HG03025 (cell line): ENCODE measurements around the gene BID.

Experiments
- ATAC-seq: cut with Tn5 transposase; IDR thresholded peaks from one replicate; pipeline ENCODE4 v1.9.1; 2021; ENCODE audit warnings: mild to moderate bottlenecking, moderate library complexity; ENCODE audit not compliant: unreplicated experiment, low FRiP score

Gene BID

DNA sequence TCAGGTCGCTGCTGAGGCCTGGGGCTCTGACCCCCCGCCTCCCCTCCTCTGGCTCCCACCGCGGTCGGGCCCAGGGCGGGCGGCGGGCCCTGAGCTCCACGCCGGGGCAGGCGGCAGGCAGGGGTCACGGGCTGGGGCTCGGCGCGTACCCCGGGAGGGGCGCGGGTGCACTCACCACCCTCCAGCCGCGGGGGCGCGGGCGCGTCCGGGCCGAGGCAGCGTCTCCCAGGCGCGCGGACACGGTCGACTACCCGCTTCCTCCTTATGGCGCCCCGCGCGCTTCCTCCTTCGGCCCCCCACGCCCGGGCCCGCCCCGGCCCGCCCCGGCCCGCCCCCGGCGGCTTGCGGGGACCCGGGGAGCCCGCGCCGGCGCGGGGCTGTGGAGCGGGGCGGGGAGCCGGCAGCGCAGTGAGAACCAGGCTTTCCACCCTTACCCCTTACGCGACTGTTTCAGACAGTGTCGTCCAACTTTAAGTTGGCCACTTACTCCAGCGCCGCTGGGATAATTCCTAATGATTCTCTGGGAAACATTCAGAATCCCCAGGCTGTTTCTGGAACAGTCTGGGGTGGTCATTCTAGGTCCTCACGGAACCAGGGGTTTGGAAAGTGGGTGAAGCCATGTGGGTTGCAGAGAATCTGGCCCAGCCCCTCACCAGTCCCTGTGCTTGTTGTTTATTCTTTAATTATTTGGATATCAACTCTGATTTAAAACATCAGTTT lies at the start of gene BID:
BID (minus strand) TSS at position 264 of the 720 bp plus-strand sequence. CDS start 24,353 bp downstream, outside the sequence.
- ATAC-seq = no peak

DNA sequence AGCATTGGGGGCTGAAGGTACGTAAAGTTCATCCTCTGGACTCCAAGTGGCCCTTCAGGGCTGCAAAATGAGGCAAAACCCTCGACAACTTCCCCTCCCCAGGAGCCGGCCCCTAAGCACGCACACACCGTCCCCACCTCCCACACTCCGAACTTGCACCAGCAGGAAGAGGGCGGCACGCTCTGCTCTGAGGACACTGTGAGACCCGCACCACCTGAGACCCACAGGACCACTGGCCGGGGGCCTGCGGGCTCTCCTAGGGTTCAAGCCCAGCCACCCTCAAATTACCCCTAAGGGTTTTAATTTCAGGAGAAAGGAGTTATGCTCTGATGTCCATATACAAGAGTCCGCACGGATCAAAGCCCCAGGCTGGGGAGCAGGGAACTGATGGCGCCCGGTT lies 49.7 kb upstream of the BID start:
- no peak for ATAC-seq

DNA sequence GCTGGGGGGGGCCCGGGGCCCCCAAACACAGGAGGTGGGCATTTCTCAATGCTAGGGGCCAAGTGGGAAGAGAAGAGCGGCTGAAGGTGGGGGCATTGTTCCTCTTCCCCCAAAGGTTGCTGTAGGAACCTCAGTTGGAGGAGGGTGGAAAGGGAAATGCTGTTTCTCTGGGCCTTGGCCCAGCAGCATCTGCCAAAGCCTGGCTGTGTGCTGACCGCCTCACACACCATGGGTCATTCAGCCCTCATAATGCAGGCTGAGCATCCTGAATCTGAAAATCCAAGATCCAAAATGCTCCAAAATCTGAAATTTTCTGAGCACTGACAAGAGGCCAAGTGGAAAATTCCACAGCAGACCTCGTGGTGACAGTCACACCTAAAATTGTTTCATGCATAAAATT lies 49.0 kb upstream of the BID start:
- no peak for ATAC-seq

DNA sequence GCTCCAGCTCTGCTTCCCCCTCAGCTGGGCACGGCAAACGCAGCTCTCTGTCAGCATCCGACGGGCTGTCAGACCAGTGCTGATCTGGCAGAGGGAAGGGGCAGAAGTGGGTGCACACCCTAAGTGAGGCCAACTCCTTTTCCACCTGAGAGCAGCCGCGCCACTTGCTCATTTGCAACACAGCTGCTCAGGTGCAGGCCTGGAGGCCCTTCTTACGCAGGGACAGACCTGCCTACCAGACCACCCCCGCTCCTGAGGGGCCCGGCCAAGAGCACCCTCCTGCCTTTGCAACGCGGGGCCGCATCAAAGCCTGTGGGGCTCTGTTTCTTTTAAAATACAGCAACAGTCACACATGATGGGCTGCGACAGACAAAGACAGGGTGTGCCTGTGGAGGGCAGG lies 47.8 kb upstream of the BID start:
- no peak for ATAC-seq

DNA sequence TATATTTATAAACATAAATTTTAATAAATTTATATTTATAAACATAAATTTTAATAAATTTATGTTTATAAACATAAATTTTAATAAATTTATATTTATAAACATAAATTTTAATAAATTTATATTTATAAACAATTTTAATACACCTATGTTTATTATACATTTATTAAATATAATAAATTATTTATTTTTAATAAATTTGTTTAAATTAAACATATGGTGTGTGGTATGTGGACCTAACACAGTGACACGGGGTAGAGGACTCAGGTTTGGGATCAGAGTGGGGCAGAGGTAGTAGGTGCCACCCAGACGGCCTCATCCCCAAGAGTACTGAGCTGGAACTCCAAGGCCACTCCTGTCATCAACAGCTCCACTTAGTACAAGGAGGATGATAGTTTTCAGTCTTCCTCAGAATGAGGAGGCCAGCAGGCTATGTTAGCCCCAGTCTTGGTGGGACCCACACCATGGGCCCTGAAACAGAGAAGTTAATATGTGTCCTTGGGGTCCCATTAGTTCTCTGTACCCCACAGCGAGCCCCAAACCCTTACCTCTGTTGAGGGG lies 46.7 kb upstream of the BID start:
- ATAC-seq = no peak

DNA sequence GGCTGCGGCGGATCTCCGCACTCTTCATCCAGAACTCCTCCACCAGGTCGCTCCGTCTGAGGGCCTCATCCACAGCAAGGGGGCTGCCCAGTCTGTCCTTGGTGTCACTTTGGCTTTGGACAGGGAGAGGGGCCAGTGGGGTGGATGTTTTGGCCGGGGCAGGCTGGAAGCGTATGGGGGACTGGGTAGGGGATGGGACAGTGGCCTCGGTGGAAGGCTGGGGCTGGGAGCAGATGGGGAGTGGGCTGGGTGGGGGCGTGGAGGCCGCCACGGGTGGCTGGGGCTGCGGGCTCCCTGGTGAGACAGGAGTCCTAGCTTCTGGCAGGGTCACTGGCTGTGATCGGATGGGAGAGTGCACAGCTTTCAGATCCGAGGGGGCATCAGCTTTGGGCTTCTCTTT lies 44.4 kb upstream of the BID start:
- no peak for ATAC-seq

DNA sequence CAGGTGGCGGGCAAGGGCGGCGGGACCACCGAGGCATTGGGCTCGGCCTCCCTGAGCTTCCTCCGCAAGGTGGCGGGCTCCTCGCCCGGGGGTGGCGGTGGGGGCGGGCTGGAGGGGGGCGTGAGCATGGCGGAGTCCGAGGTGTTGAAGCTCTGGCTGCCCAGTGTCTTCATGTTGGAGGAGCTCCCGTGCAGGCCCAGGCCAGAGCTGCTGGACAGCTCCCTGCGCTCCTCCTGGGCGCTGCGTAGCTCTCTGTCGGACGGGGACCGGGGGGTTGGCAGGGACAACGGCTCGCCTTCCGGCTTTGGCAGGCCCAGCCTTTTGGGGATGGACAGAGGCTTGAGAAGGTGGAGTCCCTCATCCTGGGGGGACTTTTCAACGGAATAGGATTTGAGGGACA lies 43.9 kb upstream of the BID start:
- ATAC-seq = no peak

DNA sequence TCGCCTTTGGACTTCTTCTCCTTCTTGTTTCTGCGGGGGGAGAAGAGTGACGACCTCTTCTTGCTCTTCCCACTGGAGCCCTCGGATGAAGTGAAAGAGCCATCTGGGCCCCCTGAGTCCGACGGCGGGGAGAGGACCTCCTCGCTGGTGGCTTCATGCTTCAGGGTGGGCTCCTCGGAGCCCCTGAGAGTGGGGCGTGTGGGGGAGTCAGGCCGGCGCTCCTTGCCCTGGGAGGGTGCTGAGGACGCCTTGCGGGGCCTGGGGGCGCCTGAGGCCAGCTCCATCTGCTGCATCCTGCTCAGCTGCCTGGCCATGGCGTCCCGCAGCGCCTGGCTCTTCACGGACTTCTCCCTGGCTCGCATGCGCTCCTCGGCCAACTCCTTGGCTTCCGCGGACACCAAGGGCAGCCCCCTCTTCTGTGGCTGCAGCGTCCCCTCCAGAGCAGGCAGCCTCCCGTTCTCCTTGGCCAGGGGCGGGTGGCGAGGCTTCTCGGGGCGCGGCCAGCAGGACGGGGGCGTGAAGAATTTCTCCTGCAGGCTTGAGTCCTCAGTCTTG lies 43.3 kb upstream of the BID start:
- no peak for ATAC-seq

DNA sequence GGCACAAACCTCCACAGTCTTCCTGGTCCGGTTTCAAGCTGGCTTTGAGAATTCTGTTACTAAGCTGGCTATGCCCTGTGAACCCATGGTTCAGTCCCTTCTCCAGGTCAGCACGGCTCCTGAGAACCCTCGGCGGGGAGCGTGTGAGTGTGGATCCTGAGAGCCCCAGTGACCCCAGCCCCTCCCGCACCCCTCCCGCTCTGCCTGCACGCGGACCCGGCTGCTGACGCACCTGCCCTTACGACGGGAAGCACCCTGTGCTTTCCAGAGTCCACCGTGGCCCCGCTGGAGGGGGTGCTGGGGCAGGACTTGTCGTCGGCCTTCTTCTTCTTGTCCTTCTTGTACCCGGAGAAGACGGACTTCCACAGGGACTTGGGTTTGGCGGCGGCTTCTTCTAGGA lies 42.8 kb upstream of the BID start:
- ATAC-seq = no peak

DNA sequence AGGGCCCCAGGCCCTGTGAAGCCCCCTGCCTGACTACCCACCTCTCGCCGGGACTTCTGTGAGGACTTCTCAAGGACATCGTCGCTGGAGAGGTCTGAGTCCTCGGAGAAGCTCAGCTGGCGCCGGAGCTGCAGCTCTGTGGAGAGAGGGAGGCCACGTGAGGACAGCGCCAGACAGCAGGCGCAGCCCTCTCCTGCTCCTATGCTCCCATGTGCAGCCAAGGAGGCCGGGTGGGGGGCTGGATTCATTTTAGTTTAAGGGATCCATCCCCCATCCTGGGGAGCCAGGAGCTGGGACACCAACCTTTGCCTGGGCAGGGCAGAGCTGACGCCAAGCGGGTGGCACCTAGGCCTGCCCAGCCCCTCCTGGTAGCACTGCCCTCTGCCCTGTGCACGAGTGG lies 42.4 kb upstream of the BID start:
- no peak for ATAC-seq

DNA sequence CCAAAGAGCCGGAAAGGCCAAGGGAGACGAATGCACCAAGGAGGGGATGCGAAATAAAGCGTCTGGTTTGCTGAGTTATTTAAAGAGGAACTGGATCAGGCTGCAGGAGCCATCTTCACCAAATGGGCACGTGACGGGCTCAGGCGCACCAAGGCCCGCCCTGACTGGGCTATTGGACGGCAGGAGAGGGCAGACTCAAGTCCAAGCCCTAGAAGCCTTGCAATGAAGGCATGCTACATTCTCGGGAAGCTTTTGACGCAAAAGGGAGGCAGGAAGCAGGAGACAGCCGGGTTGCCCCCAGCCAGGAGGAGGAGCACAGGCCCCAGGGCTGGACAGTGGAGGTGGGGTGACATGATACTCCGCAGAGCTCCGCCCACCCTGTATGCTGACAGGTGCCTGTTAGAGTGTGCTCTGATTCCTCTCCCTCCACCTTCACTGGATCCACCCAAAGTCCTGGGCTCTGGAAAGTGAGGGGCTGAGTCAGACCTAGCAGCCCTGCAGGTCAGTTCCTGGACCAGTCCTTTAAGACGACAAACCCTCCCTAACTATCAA lies 41.5 kb upstream of the BID start:
- no peak for ATAC-seq

DNA sequence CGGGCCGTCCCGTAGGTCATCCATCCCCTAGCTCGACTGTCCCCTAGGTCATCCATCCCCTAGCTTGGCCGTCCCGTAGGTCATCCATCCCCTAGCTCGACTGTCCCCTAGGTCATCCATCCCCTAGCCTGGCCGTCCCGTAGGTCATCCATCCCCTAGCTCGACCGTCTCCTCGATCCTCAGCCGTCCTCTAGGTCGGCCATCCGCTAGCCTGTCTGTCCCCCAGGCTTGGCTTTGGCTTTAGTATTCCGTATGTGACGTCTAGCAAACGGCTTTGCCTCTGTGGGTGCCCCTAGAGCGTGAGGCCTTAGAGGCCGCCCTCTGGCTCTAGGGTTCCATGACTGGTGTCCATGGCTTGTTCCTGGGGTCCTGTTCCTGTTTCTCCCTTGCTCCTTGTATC lies 40.6 kb upstream of the BID start:
- no peak for ATAC-seq

DNA sequence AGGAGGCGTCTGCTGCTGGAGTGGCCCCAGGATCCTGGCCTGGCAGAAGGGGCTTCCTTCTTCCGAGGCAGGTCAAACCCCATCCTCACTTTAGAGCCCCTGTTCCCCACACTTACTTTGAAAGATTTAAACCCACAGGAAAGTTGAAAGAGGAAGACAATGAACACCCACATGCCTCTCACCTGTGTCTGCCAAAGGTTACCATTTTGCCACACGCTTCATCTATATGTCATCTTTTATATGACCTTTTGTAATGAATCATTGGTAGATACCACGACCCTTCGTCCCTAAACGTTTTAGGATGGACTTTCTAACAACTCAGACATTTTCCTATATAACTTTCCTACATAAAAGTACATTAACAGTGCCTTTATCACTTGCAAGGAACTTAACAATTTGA lies 39.8 kb upstream of the BID start:
- ATAC-seq = no peak

DNA sequence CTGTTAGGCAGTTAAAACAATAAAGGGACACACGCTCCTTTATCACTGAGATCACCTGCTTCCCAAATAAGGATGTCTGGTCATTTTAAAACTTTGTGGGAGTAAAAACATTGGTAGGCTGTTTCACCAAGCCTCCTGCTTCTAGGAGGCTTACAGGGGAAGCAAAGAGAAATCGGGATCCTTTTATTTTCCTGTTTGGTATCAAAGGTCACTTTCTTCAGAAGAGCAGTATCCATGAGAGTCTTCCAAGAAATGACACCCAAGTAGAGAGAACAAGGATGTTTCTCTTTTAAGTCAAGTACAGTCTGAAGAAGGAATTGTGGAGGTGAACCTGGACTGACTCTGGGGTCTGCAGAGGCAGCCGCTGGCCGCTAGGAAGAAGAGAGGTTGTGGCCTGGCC lies 36.9 kb upstream of the BID start:
- no peak for ATAC-seq

DNA sequence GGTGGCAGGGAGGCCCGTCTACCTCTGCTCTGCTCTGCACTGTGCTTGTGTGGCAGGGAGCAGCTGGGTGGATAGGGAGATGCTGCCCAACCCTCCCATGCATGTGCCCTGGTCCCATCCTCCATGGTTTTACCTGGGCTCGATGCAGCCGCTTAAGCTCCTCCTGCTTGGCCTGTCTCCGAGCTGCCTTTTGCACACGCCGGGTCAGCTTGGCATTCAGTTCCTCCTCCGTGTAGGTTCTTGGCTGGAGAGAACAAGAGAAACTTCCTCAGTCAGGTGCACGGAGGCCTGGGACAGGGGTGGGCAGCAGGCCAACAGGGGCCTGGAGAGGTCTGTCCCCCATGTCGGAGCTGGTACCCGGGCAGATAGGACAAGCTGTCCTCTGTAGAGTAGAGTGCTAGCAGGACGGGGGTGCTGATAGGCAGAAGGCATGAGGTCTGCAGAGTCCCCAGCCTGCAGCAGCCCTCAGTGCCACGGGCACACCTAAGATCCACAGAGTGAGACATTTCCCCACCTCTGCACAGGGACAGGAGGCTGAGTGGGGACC lies 36.4 kb upstream of the BID start:
- no peak for ATAC-seq

DNA sequence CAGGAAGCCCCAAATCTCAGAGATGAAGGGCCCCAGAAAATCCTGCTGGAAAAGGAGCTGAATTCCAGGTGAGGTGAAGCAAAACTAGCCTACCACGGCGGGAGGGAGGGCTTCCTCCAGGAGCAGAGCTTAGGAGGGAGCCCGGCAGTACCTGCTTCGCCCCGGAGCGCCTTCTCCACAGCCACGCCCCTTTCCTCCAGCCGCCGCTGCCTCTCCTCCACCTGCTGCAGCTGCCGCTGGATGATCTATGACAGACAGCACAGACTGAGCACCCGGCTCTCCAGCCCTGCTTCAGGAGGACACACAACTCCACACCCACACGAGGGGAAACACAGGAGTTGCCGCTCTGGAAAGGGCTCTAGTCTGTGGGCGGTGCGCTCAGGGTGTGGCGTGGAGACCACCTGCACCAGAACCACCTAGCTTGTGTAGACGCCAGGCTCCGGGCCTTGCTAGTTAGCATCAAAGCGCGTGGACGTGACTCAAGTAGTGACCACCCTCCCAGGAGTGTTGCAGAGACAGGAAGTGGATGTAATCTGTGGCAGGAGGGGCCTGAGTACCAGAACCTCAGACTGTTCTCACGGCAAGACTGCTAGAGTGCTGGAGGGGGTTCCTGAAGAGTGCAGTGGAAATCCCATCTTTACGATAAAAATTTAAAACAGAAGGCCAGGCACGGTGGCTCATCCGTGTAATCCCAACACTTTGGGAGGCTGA lies 34.6 kb upstream of the BID start:
- no peak for ATAC-seq

DNA sequence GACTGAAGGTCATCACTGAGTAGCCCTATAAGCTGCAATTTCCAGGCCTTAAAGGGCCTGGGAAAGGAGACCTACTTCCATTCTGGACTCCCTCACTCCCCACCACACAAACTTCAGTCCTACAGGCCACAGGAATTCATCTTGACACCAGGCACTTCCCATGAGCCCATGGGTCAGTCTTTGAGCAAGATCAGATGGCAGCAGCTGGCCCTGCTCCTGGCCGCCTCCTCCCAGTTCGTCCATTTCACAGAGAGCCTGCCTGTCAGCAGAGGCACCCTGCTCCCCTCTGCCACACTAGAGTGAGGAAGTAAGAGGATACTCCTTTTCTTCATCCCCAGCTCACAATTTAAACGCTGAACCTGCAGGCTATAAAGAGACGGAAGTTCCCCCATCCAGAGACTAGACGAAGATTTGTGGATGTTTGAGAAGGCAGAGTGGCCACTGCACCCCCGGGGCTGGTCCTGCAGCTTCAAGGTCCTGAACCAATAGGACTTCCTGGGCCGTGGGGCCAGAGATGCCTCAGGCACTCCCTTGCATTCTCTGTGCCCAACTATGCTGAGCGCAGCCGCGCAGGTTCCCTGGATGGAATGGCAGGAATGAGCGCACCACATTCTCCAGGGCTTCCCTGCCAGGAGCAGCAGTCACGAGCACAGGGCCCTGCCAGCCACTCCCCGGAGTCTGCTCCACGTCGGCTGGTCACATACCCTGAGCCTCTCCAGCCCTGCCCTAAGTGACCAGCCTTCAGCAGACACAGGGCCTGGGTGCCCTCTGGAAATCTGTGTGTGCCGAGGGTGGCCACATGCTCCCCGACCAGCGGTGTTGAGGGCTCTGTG lies 33.5 kb upstream of the BID start:
- ATAC-seq = no peak

DNA sequence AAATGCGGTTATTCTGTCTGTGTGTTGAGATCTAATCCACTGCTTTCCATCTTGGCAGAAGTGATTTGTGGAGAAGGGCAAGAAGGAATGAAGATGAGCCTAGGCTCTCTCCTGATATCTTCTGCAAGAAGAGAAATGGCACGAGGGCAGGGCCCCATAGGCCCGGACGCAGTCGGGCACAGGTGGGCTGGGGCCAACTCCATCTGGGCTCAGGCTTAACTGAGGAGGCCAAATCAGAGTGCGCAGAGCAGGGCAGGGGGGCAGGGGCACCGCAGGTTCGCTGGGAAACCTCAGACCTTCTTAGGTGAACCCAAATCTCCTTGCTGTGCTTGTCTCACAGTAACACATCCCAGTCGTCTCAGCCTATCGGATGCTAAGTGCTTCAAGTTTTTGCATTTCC lies 32.8 kb upstream of the BID start:
- no peak for ATAC-seq

DNA sequence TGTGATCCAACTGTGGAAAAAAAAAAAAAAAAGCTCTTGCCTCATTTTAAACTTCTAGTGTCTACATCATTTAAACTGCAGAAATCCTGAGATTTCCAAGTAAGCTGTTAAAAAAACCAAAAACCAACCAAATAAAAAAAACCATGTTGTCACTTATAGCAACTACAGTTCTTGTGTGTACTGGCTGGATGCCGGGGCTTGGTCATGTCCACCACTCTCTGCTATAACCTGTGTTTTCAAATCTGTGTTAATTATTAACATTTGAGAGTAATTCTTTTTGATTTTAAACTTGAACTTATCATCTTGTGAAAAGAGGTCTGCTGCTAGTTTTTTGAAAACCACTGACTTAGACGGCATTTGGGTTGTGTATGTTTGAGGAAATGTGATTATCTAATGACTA lies 32.2 kb upstream of the BID start:
- no peak for ATAC-seq

DNA sequence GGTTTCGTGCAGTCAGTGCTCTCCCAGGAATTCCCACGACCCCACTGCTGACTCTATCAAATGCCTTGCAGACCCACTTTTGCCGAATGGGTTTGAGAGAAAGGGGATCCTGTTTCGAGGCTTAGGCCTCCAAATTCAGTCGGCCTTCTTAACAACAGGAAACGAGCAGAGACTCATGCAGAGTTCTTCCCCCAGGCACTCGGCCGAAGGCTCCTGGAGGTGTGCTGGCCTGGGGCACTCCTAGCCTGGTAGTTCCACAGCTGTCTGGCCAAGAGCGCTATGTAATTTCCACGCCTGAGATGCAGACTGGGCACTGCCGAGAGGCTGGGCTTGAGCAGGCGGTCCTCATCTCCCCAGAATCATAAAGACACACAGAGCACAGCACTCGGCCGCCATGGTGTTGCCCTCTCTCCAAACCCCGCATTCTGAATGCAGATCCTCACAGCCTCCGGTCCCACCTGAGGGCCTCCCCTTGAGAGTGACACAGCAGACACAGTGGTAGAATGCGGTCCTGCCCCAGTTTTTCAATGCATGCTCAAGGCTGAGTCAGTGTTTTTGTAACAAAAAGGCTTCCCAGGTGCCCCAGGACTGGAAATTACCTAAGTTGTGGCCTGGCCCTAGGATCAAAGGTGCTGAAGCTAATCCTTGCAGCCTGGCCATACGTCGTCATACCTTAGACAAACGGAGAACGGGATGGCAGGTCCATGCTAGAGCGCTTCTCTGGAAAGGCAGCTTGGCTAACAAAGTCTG lies 30.2 kb upstream of the BID start:
- ATAC-seq = no peak
